ENCODE data around the gene EFNB3.

The EFNB3 gene

GRCh38 chr17:7700510-7700909 lies 4.5 kb upstream of the EFNB3 start:
- no peak for DNase-seq

- no peak for DNase-seq
Measured at GRCh38 chr17:7701681-7702080, 3.3 kb upstream of the EFNB3 start.

GRCh38 chr17:7702776-7703175 lies 2.2 kb upstream of the EFNB3 start:
- DNase-seq, result no peak

GRCh38 chr17:7703584-7704479 lies 1.2 kb upstream of the EFNB3 start:
- DNase-seq, result no peak

GRCh38 chr17:7705269-7706255 lies 560 bp downstream of the EFNB3 start:
- DNase-seq, result no peak

GRCh38 chr17:7706631-7707354 lies 1.8 kb downstream of the EFNB3 start:
- no peak for DNase-seq

- DNase-seq, result no peak
Measured at GRCh38 chr17:7707446-7707845, 2.4 kb downstream of the EFNB3 start.

GRCh38 chr17:7707858-7708750 lies 3.1 kb downstream of the EFNB3 start:
- DNase-seq, result no peak

GRCh38 chr17:7709031-7709430 lies 4.0 kb downstream of the EFNB3 start:
- DNase-seq, result no peak

GRCh38 chr17:7710301-7710700 lies 5.3 kb downstream of the EFNB3 start:
- no peak for DNase-seq

- no peak for DNase-seq
Measured at GRCh38 chr17:7711051-7711755, 6.2 kb downstream of the EFNB3 start.

GRCh38 chr17:7712111-7712771 lies 7.2 kb downstream of the EFNB3 start:
- no peak for DNase-seq

GRCh38 chr17:7713782-7714181 lies 8.8 kb downstream of the EFNB3 start:
- no peak for DNase-seq

GRCh38 chr17:7714721-7715594 lies 10.0 kb downstream of the EFNB3 start:
- DNase-seq, result no peak

- no peak for DNase-seq
Measured at GRCh38 chr17:7715936-7716886, 11.2 kb downstream of the EFNB3 start.

- DNase-seq, result peak; percentile 7
Measured at GRCh38 chr17:7716901-7717755, 12.1 kb downstream of the EFNB3 start, which contains the start of gene DNAH2. Gene DNAH2, plus strand, starts transcription at chr17:7717744. Its CDS starts 1,991 bp downstream, at chr17:7719735.

- peak; percentile 20 for DNase-seq
Measured at GRCh38 chr17:7717756-7718350, 12.9 kb downstream of the EFNB3 start.

All from activated effector memory CD4-positive, alpha-beta T cell treated with Interleukin-2 at 50 U/mL for 16 hours (primary cell).